HG03432 (cell line): Measurements from ENCODE around the gene AMN1.

Experiments
- ATAC-seq: cut with Tn5 transposase; IDR thresholded peaks from one replicate; pipeline ENCODE4 v1.9.1; 2021; ENCODE audit warnings: mild to moderate bottlenecking, moderate library complexity; ENCODE audit not compliant: unreplicated experiment

AMN1 gene

GRCh38 chr12:31633464-31633863, 95.4 kb downstream of the AMN1 start:
- no peak for ATAC-seq

GRCh38 chr12:31631809-31632208, 97.0 kb downstream of the AMN1 start:
- ATAC-seq = no peak

GRCh38 chr12:31631023-31631724, 97.6 kb downstream of the AMN1 start:
- no peak for ATAC-seq

GRCh38 chr12:31629756-31630732, 98.8 kb downstream of the AMN1 start:
- ATAC-seq = no peak

GRCh38 chr12:31627456-31628054, 101.3 kb downstream of the AMN1 start:
- ATAC-seq = no peak

- ATAC-seq = no peak
Measured at GRCh38 chr12:31626270-31626995, 102.4 kb downstream of the AMN1 start.

GRCh38 chr12:31622038-31622437, 106.8 kb downstream of the AMN1 start:
- no peak for ATAC-seq
